SK-N-SH (cell line): ENCODE results near the gene SULF2.

Experiments
- FOXM1 ChIP-seq: IDR thresholded peaks from 2 replicates; pipeline ENCODE4 v1.4.0; 2012; ENCODE audit warnings: low read depth, mild to moderate bottlenecking
- GABPA ChIP-seq: IDR thresholded peaks from 2 replicates; pipeline ENCODE4 v1.4.0; 2012; ENCODE audit warnings: low read depth, mild to moderate bottlenecking
- RXRA ChIP-seq: IDR thresholded peaks from 2 replicates; pipeline ENCODE4 v1.4.0; 2012; ENCODE audit warnings: low read depth, mild to moderate bottlenecking, borderline replicate concordance
- TF ChIP-seq, protein P1 (sequence below): fragments of 200-600 bp; sonication (generic); IDR thresholded peaks from 2 replicates; pipeline ENCODE4 v1.6.1; 2017; ENCODE audit warnings: antibody characterized with exemption, mild to moderate bottlenecking, moderate library complexity

DNA sequence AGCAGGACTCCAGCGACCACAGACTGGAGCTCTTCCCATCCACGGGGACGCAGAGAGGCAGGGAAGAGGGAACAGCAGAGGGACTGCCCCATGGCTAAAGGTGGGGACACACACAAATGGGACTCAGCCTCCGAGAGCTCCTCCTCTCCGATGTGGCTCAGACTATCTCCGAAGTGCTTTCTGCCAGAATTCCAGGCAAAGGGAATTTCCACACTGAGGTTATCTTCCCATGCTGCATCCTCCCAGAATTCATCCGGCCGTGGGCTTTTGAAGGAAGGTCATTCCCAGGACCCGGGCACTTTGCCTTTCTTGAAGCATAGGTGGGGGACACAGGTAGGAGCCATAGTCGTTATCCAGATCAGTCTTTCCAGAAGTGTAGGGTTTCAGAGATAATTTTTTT is 67.9 kb downstream of the SULF2 start:
- TF ChIP-seq, protein P1, sequence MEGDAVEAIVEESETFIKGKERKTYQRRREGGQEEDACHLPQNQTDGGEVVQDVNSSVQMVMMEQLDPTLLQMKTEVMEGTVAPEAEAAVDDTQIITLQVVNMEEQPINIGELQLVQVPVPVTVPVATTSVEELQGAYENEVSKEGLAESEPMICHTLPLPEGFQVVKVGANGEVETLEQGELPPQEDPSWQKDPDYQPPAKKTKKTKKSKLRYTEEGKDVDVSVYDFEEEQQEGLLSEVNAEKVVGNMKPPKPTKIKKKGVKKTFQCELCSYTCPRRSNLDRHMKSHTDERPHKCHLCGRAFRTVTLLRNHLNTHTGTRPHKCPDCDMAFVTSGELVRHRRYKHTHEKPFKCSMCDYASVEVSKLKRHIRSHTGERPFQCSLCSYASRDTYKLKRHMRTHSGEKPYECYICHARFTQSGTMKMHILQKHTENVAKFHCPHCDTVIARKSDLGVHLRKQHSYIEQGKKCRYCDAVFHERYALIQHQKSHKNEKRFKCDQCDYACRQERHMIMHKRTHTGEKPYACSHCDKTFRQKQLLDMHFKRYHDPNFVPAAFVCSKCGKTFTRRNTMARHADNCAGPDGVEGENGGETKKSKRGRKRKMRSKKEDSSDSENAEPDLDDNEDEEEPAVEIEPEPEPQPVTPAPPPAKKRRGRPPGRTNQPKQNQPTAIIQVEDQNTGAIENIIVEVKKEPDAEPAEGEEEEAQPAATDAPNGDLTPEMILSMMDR = no peak
- no peak for TF ChIP-seq GABPA
- TF ChIP-seq FOXM1 = no peak
- no peak for TF ChIP-seq RXRA
